Measurements from ENCODE around the gene ADGRD2. TPM values are rescaled to one million over a fixed set of nuclear protein-coding genes. Genes with fewer than 3 reads are reported as not detected.

The ADGRD2 gene
- total RNA-seq, 1 experiment from 2014 or later: not detected

DNA sequence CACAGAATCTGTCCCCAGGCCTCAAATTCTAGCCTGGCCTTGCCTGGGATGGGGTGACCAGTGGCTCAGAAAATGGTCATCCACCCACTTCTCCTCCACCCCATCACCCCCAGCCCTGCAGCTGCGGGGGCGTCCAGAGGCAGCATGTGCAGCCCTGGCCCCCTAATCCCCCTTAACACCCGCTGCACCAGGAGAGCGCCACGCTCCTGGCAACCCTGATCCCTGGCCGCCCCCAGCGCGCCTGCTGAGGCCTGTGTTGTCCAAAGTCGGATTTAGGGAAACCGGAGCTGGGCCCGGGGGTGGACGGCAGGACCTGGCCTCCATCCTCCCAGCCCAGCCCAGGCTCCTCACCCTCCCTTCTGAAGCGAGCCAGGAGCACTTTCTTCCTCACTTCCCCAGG lies 35.0 kb downstream of the ADGRD2 start:
- ChIA-PET CTCF (interaction anchor here (0.6 kb wide), 1 partner anchor 50 kb away, joined by 3 read pairs; no protein-coding TSS in a partner anchor), POLR2A (no interaction called here), RAD21 (ENCODE audit: low non-redundant PET in 1 of 2, low total read pairs in 2 of 2, uncharacterized antibody in 2 of 2, unreplicated experiment in 2 of 2) (no interaction called here)
- BruUV-seq (replicated peaks): no TSS peak
- H3K79me2 ChIP-seq (ENCODE audit: insufficient read depth, low read length): no peaks in the 10 kb centered on the region
- no peak overlapping the region for H3K4me2 ChIP-seq (ENCODE audit: low read length)
- no peaks in the 10 kb centered on the region for H3K27me3 ChIP-seq (ENCODE audit: insufficient read depth, low read length)
- H2AFZ ChIP-seq (ENCODE audit: low read depth, low read length, poor library complexity, severe bottlenecking): no peak overlapping the region
- peaks cover 4 to 14% of the 10 kb centered on the region in 2 experiments; a peak in 3 of 4 replicates for H3K4me1 ChIP-seq (ENCODE audit: control insufficient read depth in 1 of 2, insufficient read depth in 2 of 2, low read length in 2 of 2)
- H3K36me3 ChIP-seq (ENCODE audit: control insufficient read depth in 1 of 2, insufficient read depth in 2 of 2, low read length in 2 of 2): no peaks in the 10 kb centered on the region
- H3K9me2 ChIP-seq (ENCODE audit: insufficient read depth): no peaks in the 10 kb centered on the region
- TF ChIP-seq POLR2A (IDR thresholded peaks at IDR 0.05; ENCODE audit: borderline replicate concordance, extremely low read depth, insufficient read depth, insufficient read length): no peak
- TF ChIP-seq SP1 (IDR thresholded peaks at IDR 0.05; ENCODE audit: low read depth): no peak
- no peak for TF ChIP-seq ELF1 (IDR thresholded peaks at IDR 0.05; ENCODE audit: borderline replicate concordance, low read depth)
- TF ChIP-seq EZH2 (IDR thresholded peaks at IDR 0.05): no peak
- no peak for TF ChIP-seq CBX3 (IDR thresholded peaks at IDR 0.05; ENCODE audit: low read depth)
- TF ChIP-seq JUND (IDR thresholded peaks at IDR 0.05): no peak
- no peak for TF ChIP-seq CEBPB (IDR thresholded peaks at IDR 0.05; ENCODE audit: low read depth)
- TF ChIP-seq, protein P1, sequence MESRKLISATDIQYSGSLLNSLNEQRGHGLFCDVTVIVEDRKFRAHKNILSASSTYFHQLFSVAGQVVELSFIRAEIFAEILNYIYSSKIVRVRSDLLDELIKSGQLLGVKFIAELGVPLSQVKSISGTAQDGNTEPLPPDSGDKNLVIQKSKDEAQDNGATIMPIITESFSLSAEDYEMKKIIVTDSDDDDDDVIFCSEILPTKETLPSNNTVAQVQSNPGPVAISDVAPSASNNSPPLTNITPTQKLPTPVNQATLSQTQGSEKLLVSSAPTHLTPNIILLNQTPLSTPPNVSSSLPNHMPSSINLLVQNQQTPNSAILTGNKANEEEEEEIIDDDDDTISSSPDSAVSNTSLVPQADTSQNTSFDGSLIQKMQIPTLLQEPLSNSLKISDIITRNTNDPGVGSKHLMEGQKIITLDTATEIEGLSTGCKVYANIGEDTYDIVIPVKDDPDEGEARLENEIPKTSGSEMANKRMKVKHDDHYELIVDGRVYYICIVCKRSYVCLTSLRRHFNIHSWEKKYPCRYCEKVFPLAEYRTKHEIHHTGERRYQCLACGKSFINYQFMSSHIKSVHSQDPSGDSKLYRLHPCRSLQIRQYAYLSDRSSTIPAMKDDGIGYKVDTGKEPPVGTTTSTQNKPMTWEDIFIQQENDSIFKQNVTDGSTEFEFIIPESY (IDR thresholded peaks at IDR 0.05; ENCODE audit: extremely low read depth, insufficient replicate concordance, low read length): no peak
- TF ChIP-seq SRF (IDR thresholded peaks at IDR 0.05; ENCODE audit: low read depth): no peak
- TF ChIP-seq MAX (IDR thresholded peaks at IDR 0.05): no peak
- H3K27ac ChIP-seq (ENCODE audit: low read depth, low read length): no peak overlapping the region
- no peaks in the 10 kb centered on the region for H3K9me3 ChIP-seq (ENCODE audit: control insufficient read depth in 1 of 2, insufficient read depth in 1 of 2, low read depth in 1 of 2, low read length in 2 of 2)
- no peak overlapping the region for H3K4me3 ChIP-seq (replicated peaks in 1 of 2; ENCODE audit: low read depth in 1 of 2, low read length in 2 of 2)
- H3K9ac ChIP-seq (ENCODE audit: low read length): no peak overlapping the region
- no peaks in the 10 kb centered on the region for H4K20me1 ChIP-seq (ENCODE audit: insufficient read depth)
- no peak for DNase-seq (ENCODE audit: low read depth, low spot score)
- intact Hi-C loops (cut with micrococcal nuclease): no loop called here
- ATAC-seq: no peak

DNA sequence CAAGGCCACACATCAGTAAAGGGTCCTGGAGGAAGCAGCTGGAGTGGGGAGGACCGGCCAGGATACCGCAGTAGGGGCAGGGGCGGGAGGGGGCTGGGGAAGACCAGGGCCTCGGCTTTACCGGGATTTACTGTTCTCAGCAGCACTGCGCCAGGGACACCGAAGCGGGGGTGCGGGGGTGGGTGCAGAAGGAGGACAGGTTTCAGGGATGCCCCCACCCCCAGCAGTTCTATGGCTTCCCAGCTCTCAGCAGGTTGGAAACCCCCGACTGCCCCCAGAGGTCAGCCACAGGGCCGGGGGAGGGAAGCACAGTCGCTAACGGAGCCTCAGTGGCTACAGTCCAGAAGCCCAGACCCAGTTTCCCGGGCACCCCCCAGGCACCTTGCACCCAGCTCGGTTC lies 35.7 kb downstream of the ADGRD2 start:
- no peak for ATAC-seq
- H3K79me2 ChIP-seq (ENCODE audit: insufficient read depth, low read length): no peaks in the 10 kb centered on the region
- no peaks in the 10 kb centered on the region for H3K36me3 ChIP-seq (ENCODE audit: control insufficient read depth in 1 of 2, insufficient read depth in 2 of 2, low read length in 2 of 2)
- H3K4me3 ChIP-seq (replicated peaks in 1 of 2; ENCODE audit: low read depth in 1 of 2, low read length in 2 of 2): no peak overlapping the region
- no peak overlapping the region for H3K27ac ChIP-seq (ENCODE audit: low read depth, low read length)
- no peaks in the 10 kb centered on the region for H3K27me3 ChIP-seq (ENCODE audit: insufficient read depth, low read length)
- ChIA-PET RAD21 (ENCODE audit: low non-redundant PET in 1 of 2, low total read pairs in 2 of 2, uncharacterized antibody in 2 of 2, unreplicated experiment in 2 of 2) (no interaction called here), POLR2A (no interaction called here), CTCF (no interaction called here)
- no peak overlapping the region for H3K4me2 ChIP-seq (ENCODE audit: low read length)
- BruUV-seq (replicated peaks): no TSS peak
- no peaks in the 10 kb centered on the region for H3K9me2 ChIP-seq (ENCODE audit: insufficient read depth)
- intact Hi-C loops (cut with micrococcal nuclease): no loop called here
- H3K9ac ChIP-seq (ENCODE audit: low read length): no peak overlapping the region
- peaks cover 4 to 8% of the 10 kb centered on the region in 2 experiments; a peak in 3 of 4 replicates for H3K4me1 ChIP-seq (ENCODE audit: control insufficient read depth in 1 of 2, insufficient read depth in 2 of 2, low read length in 2 of 2)
- no peaks in the 10 kb centered on the region for H4K20me1 ChIP-seq (ENCODE audit: insufficient read depth)
- no peak overlapping the region for H2AFZ ChIP-seq (ENCODE audit: low read depth, low read length, poor library complexity, severe bottlenecking)
- no peaks in the 10 kb centered on the region for H3K9me3 ChIP-seq (ENCODE audit: control insufficient read depth in 1 of 2, insufficient read depth in 1 of 2, low read depth in 1 of 2, low read length in 2 of 2)
- no peak for DNase-seq (ENCODE audit: low read depth, low spot score)
- TF ChIP-seq EZH2 (IDR thresholded peaks at IDR 0.05): no peak
- no peak for TF ChIP-seq MAX (IDR thresholded peaks at IDR 0.05)
- TF ChIP-seq ELF1 (IDR thresholded peaks at IDR 0.05; ENCODE audit: borderline replicate concordance, low read depth): no peak
- TF ChIP-seq, protein P1 (IDR thresholded peaks at IDR 0.05; ENCODE audit: extremely low read depth, insufficient replicate concordance, low read length): no peak
- TF ChIP-seq EZH2phosphoT487 (IDR thresholded peaks at IDR 0.05; ENCODE audit: borderline replicate concordance): no peak
- TF ChIP-seq ZFX (IDR thresholded peaks at IDR 0.05): no peak
- no peak for TF ChIP-seq SP1 (IDR thresholded peaks at IDR 0.05; ENCODE audit: low read depth)
- TF ChIP-seq CTCF (IDR thresholded peaks at IDR 0.05 in 2 of 3, conservative IDR thresholded peaks at IDR 0.05 in 1 of 3; ENCODE audit: borderline replicate concordance in 1 of 3, insufficient read depth in 1 of 3, low read depth in 2 of 3, low read length in 2 of 3): no peak
- no peak for TF ChIP-seq SRF (IDR thresholded peaks at IDR 0.05; ENCODE audit: low read depth)
- no peak for TF ChIP-seq POLR2AphosphoS5 (IDR thresholded peaks at IDR 0.05; ENCODE audit: low read depth, low read length)
- TF ChIP-seq FOSL1 (IDR thresholded peaks at IDR 0.05; ENCODE audit: low read depth): no peak

Data from HCT116 (cell line).